Chondrocyte (in vitro differentiated cells): ENCODE measurements around the gene CDH22. TPM values are rescaled to one million over a fixed set of nuclear protein-coding genes. Genes with fewer than 3 reads are reported as not detected.

Source experiments
- DNase-seq: peaks from one replicate; pipeline ENCODE4 v3.0.0; 2021; ENCODE audit warnings: mixed read lengths, low spot score
- H3K27ac Mint-ChIP-seq: one replicate; pipeline ENCODE4 v1.8.0; 2021; ENCODE audit warnings: mild to moderate bottlenecking, moderate library complexity, mixed read lengths; ENCODE audit not compliant: unreplicated experiment
- H3K27me3 Mint-ChIP-seq: 2 replicates; pipeline ENCODE4 v1.8.0; 2021; ENCODE audit warnings: low read depth, mixed read lengths
- H3K36me3 Mint-ChIP-seq: 2 replicates; pipeline ENCODE4 v1.8.0; 2021; ENCODE audit warnings: low read depth, mixed read lengths
- H3K4me1 Mint-ChIP-seq: 2 replicates; pipeline ENCODE4 v1.8.0; 2021; ENCODE audit warnings: low read depth, mild to moderate bottlenecking, mixed read lengths
- H3K4me3 Mint-ChIP-seq: one replicate; pipeline ENCODE4 v1.8.0; 2021; ENCODE audit warnings: mild to moderate bottlenecking, moderate library complexity, mixed read lengths; ENCODE audit not compliant: unreplicated experiment
- H3K9me3 Mint-ChIP-seq: 2 replicates; pipeline ENCODE4 v1.8.0; 2021; ENCODE audit warnings: low read depth, mixed read lengths
- CTCF ChIP-seq: fragments of 200-600 bp; sonication (generic); IDR thresholded peaks from 2 replicates; pipeline ENCODE4 v1.5.0; 2021; ENCODE audit warnings: antibody characterized with exemption, mild to moderate bottlenecking, moderate library complexity
- total RNA-seq: library from RNA; stranded (reverse); gene quantifications from 3 replicates; pipeline ENCODE4 v1.2.1, GENCODE V29; 2021

Gene CDH22
- total RNA-seq, 1 donor from 2014 or later, result not detected

- H3K36me3 Mint-ChIP-seq, result no peaks in the 10 kb centered on the region
- TF ChIP-seq CTCF, result no peak
- no peak overlapping the region for H3K27ac Mint-ChIP-seq
- DNase-seq, result no peak
- H3K4me3 Mint-ChIP-seq, result no peak overlapping the region
- peaks cover 24% of the 10 kb centered on the region for H3K27me3 Mint-ChIP-seq
- H3K4me1 Mint-ChIP-seq, result peaks cover 13% of the 10 kb centered on the region
- no peaks in the 10 kb centered on the region for H3K9me3 Mint-ChIP-seq
Observed at GRCh38 chr20:46213946-46214823, 94.1 kb downstream of the CDH22 start.

GRCh38 chr20:46212876-46213275 lies 95.4 kb downstream of the CDH22 start:
- no peak overlapping the region for H3K4me3 Mint-ChIP-seq
- H3K9me3 Mint-ChIP-seq, result no peaks in the 10 kb centered on the region
- no peak overlapping the region for H3K27ac Mint-ChIP-seq
- H3K36me3 Mint-ChIP-seq, result no peaks in the 10 kb centered on the region
- peaks cover 31% of the 10 kb centered on the region for H3K27me3 Mint-ChIP-seq
- no peak for TF ChIP-seq CTCF
- DNase-seq, result no peak
- peaks cover 13% of the 10 kb centered on the region for H3K4me1 Mint-ChIP-seq

- H3K4me3 Mint-ChIP-seq, result no peak overlapping the region
- no peaks in the 10 kb centered on the region for H3K36me3 Mint-ChIP-seq
- peaks cover 35% of the 10 kb centered on the region for H3K27me3 Mint-ChIP-seq
- peaks cover 13% of the 10 kb centered on the region for H3K4me1 Mint-ChIP-seq
- H3K27ac Mint-ChIP-seq, result no peak overlapping the region
- TF ChIP-seq CTCF, result no peak
- H3K9me3 Mint-ChIP-seq, result no peaks in the 10 kb centered on the region
- DNase-seq, result no peak
Observed at GRCh38 chr20:46212252-46212651, 96.0 kb downstream of the CDH22 start.

- H3K9me3 Mint-ChIP-seq, result no peaks in the 10 kb centered on the region
- no peak overlapping the region for H3K4me3 Mint-ChIP-seq
- H3K36me3 Mint-ChIP-seq, result no peaks in the 10 kb centered on the region
- no peak overlapping the region for H3K27ac Mint-ChIP-seq
- H3K4me1 Mint-ChIP-seq, result peaks cover 13% of the 10 kb centered on the region
- no peak for TF ChIP-seq CTCF
- H3K27me3 Mint-ChIP-seq, result peaks cover 37% of the 10 kb centered on the region
- DNase-seq, result no peak
Observed at GRCh38 chr20:46211331-46211722, 97.0 kb downstream of the CDH22 start.

- Mint-ChIP-seq H3K27me3 (peaks cover 39% of the 10 kb centered on the region), H3K36me3 (no peaks in the 10 kb centered on the region), H3K4me1 (peaks cover 9% of the 10 kb centered on the region), H3K27ac (no peak overlapping the region), H3K4me3 (no peak overlapping the region), H3K9me3 (no peaks in the 10 kb centered on the region)
- TF ChIP-seq CTCF, result no peak
- DNase-seq, result no peak
Observed at GRCh38 chr20:46210672-46211330, 97.5 kb downstream of the CDH22 start.
